HG03442 (cell line): ENCODE data around the gene TRAPPC10.
"Not testable (repeated sequence)": the region's sequence is repeated elsewhere in the genome, so short reads cannot be mapped to it uniquely, and the experiment has no call there.

Experiments used
- ATAC-seq: cut with Tn5 transposase; IDR thresholded peaks from one replicate; pipeline ENCODE4 v1.9.1; 2021; ENCODE audit warnings: mild to moderate bottlenecking, moderate library complexity; ENCODE audit not compliant: unreplicated experiment

TRAPPC10 gene

GRCh38 chr21:44140552-44140932 is 128.4 kb downstream of the TRAPPC10 start:
- not testable (repeated sequence) for ATAC-seq

- ATAC-seq = not testable (repeated sequence)
These were observed 130.4 kb downstream of the TRAPPC10 start for GRCh38 chr21:44142470-44142869.

- not testable (repeated sequence) for ATAC-seq
These were observed 131.3 kb downstream of the TRAPPC10 start for GRCh38 chr21:44143380-44143779.

- ATAC-seq = not testable (repeated sequence)
These were observed 131.9 kb downstream of the TRAPPC10 start for GRCh38 chr21:44143996-44144395.

- not testable (repeated sequence) for ATAC-seq
These were observed 132.9 kb downstream of the TRAPPC10 start for GRCh38 chr21:44144784-44145602.

GRCh38 chr21:44145616-44146015 is 133.5 kb downstream of the TRAPPC10 start:
- ATAC-seq = not testable (repeated sequence)

- ATAC-seq = not testable (repeated sequence)
These were observed 135.0 kb downstream of the TRAPPC10 start for GRCh38 chr21:44147108-44147507.

GRCh38 chr21:44150255-44150654 is 138.1 kb downstream of the TRAPPC10 start:
- not testable (repeated sequence) for ATAC-seq

GRCh38 chr21:44153214-44153888 is 141.2 kb downstream of the TRAPPC10 start:
- ATAC-seq = not testable (repeated sequence)

GRCh38 chr21:44153889-44154228 is 141.8 kb downstream of the TRAPPC10 start:
- not testable (repeated sequence) for ATAC-seq

- not testable (repeated sequence) for ATAC-seq
These were observed 142.7 kb downstream of the TRAPPC10 start for GRCh38 chr21:44154816-44155230.

- not testable (repeated sequence) for ATAC-seq
These were observed 143.3 kb downstream of the TRAPPC10 start for GRCh38 chr21:44155231-44155993.

- ATAC-seq = not testable (repeated sequence)
These were observed 143.9 kb downstream of the TRAPPC10 start for GRCh38 chr21:44155994-44156380.
